GM10266 (cell line): ENCODE data around the gene JAZF1.
A peak's percentile ranks its signal among the peaks of the same experiment; 100 is the strongest.

Experiments used
- DNase-seq: peaks from one replicate; pipeline ENCODE4 v3.0.0; 2012; ENCODE audit errors: extremely low spot score
- TF ChIP-seq, protein P1 (sequence below): IDR thresholded peaks from 2 replicates; pipeline ENCODE4 v1.5.1; 2012; ENCODE audit warnings: mild to moderate bottlenecking, low read depth; ENCODE audit not compliant: control insufficient read depth, insufficient read depth; ENCODE audit errors: missing control alignments

Gene JAZF1

GRCh38 chr7:27921081-27921836 is 259.3 kb downstream of the JAZF1 start:
- DNase-seq = peak; percentile 25
- TF ChIP-seq, protein P1, sequence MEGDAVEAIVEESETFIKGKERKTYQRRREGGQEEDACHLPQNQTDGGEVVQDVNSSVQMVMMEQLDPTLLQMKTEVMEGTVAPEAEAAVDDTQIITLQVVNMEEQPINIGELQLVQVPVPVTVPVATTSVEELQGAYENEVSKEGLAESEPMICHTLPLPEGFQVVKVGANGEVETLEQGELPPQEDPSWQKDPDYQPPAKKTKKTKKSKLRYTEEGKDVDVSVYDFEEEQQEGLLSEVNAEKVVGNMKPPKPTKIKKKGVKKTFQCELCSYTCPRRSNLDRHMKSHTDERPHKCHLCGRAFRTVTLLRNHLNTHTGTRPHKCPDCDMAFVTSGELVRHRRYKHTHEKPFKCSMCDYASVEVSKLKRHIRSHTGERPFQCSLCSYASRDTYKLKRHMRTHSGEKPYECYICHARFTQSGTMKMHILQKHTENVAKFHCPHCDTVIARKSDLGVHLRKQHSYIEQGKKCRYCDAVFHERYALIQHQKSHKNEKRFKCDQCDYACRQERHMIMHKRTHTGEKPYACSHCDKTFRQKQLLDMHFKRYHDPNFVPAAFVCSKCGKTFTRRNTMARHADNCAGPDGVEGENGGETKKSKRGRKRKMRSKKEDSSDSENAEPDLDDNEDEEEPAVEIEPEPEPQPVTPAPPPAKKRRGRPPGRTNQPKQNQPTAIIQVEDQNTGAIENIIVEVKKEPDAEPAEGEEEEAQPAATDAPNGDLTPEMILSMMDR = peak; percentile 59

- DNase-seq = no peak
- TF ChIP-seq, protein P1 = no peak
These were observed 260.2 kb downstream of the JAZF1 start for GRCh38 chr7:27920281-27920946.

DNA sequence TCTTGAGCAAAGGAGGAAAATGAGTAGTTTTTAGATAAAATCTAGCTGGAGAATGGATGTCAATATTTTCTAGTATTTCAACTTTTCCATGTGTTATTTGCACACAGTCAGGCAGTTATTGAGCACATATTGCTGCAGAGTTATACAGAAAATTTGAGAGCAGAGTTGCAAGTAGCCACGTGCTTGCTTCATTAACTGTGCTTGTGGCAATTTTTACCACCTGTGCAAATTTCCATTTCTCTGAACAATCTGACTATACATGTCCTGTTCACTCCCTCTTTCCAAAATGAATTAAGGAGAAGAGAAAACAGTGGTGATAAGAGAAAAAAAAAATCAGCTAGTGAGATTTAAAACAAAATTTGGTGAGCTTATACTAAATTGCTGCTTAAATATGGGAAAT is 262.1 kb downstream of the JAZF1 start:
- DNase-seq = no peak
- TF ChIP-seq, protein P1 = no peak

DNA sequence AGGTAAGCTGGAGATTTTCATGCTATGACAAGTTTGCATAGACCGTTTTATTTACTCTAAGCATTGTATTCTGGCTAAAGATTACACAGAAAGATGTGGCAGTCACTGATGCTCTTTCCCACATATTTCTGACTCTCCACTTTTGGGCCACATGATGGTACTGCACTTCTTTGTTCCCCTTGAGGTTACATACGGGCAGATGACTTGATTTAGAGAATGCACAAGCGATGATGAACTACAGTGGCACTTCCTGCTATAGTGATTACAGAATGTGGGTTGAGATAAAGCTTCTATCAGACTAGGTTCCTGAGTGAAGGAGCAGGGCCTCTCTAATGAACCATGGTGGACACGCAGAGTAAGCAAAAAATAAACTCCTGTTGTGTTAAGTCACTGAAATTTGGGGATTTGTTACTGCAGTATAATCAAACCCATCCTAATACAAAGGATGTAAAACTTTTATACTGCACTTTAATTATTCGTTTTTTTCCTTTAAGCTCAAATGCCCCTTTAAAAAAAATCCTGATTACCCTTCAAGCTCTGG is 262.8 kb downstream of the JAZF1 start:
- TF ChIP-seq, protein P1 = no peak
- no peak for DNase-seq

GRCh38 chr7:27917119-27917518 is 263.5 kb downstream of the JAZF1 start:
- no peak for DNase-seq

GRCh38 chr7:27916372-27916771 is 264.2 kb downstream of the JAZF1 start:
- no peak for DNase-seq
- TF ChIP-seq, protein P1 = no peak

More at GRCh38 chr7:27917119-27917518, 263.5 kb downstream of the JAZF1 start:
- TF ChIP-seq, protein P1 = no peak

DNA sequence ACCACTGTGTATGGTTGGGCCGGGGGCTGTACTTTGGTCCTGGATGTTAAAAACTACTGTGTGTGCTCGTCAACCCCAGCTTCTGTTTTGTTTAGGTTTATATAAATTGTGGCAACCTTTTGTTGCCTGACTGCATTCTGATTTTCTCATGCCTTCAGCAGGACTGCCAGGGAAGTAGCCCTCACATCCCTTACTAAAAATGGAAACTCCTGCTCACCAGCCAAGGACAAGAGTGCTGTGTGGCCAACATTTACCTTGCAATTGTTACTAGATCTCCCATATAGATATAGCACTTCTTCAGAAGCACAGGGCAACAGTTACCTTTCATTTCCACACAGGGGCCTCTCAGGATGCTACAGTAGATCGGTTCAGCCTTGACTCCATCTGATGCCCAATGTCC is 266.2 kb downstream of the JAZF1 start:
- DNase-seq = no peak
- TF ChIP-seq, protein P1 = no peak
